PFSK-1 (cell line): Measurements from ENCODE around the gene XPO6.

Source experiments
- POLR2AphosphoS5 ChIP-seq: IDR thresholded peaks from 2 replicates; pipeline ENCODE4 v1.6.1; 2012; ENCODE audit warnings: low read depth, mild to moderate bottlenecking, control low read depth, low read length, moderate library complexity
- REST ChIP-seq, 2 experiments: IDR thresholded peaks; 2 replicates each; pipeline versions ENCODE4 v1.6.1 to v1.8.0; 2011 to 2012; ENCODE audit warnings: low read depth in 2 of 2, low read length in 2 of 2, control low read depth in 1 of 2, inconsistent platforms in 1 of 2, mild to moderate bottlenecking in 1 of 2, moderate library complexity in 1 of 2; ENCODE audit not compliant: insufficient read depth in 1 of 2
- SIN3A ChIP-seq: IDR thresholded peaks from 2 replicates; pipeline ENCODE4 v1.6.1; 2012; ENCODE audit warnings: mild to moderate bottlenecking, low read length, moderate library complexity, borderline replicate concordance; ENCODE audit not compliant: insufficient read depth
- TAF1 ChIP-seq: IDR thresholded peaks from 2 replicates; pipeline ENCODE4 v1.6.1; 2012; ENCODE audit warnings: low read length, control low read depth, borderline replicate concordance; ENCODE audit not compliant: insufficient read depth

GRCh38 chr16:28082624-28083023 lies 129.1 kb downstream of the XPO6 start:
- no peak for TF ChIP-seq POLR2AphosphoS5
- TF ChIP-seq TAF1: no peak
- no peak for TF ChIP-seq REST (IDR thresholded peaks at IDR 0.05; ENCODE audit: insufficient read depth in 1 of 2, low read depth in 2 of 2, low read length in 2 of 2)
- no peak for TF ChIP-seq SIN3A
